ENCODE results near the gene SNX22.

Gene SNX22

DNA sequence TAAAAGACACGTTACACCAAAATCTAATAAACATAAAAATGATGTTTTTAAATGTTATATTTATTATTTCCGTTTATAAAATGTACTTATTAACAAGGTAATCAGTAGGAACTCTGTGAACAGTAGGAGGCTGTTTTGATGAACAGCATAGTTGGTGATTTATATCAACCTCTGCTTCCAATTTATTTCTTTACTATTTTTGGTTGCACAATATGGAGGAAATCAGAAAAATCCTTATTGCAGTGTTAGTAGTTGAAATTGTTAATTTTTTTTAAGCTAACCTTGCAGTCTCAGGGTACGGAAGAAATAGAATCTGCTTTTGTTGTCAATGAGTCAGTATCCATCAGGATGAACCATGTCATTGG is 5.0 kb upstream of the SNX22 start:
- Histone ChIP-seq H3K4me3 (ENCODE audit: low read length in 2 of 2) (no peak overlapping the region), H3K36me3 (ENCODE audit: control insufficient read depth in 2 of 2, insufficient read depth in 2 of 2, low read length in 2 of 2) (peaks cover 11 to 24% of the 10 kb centered on the region in 2 donors), H3K27ac (ENCODE audit: low read length) (no peak overlapping the region), H3K27me3 (ENCODE audit: control insufficient read depth in 1 of 2, insufficient read depth in 2 of 2, low read length in 2 of 2) (peaks cover 5 to 8% of the 10 kb centered on the region in 2 donors), H3K9ac (ENCODE audit: low read length in 2 of 2) (no peak overlapping the region), H3K4me1 (ENCODE audit: control insufficient read depth, insufficient read depth, low read length) (peaks cover under 1% of the 10 kb centered on the region), H3K9me3 (ENCODE audit: control insufficient read depth in 2 of 2, low read length in 2 of 2) (no peaks in the 10 kb centered on the region)

DNA sequence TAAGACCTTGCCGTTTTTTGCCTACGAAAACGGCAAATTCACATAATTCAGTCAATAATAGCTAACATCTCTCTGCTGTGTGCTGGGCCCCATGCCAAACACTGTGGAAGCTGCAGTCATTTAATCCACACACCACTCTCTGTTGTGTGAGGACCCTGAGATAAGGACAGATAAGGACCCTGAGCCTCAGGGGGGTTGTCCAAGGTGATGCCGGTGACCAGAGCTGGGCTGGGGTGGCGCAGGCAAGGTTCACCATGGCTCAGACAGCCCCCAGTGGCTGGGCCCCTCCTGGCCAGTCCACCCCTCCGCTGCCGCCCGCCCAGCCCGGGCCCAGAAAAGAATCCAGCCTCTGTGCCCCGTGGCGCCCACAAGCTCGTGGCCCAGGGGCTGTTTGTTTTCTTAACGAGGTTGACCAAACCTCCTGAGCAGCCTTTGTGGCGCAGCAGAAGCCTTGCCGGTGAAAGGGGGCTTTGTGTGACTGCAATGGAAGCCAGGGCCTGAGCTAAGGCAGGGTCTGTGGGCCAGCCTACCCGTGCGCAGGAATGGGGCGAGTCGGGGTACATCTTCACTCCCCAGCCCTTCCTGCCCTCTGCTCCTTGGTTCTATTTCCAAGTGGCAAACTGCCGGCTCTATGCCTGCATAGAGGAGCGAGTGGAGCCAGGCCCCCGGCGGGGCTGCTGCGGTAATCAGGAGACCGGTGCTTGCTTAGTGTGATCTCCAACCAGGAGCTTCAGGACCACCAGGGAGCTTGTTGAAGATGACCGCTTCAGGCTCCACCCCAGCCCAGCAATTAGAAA is 4.4 kb upstream of the SNX22 start:
- Histone ChIP-seq H3K27ac (ENCODE audit: low read length) (no peak overlapping the region), H3K4me3 (ENCODE audit: low read length in 2 of 2) (no peak overlapping the region), H3K9me3 (ENCODE audit: control insufficient read depth in 2 of 2, low read length in 2 of 2) (no peaks in the 10 kb centered on the region), H3K9ac (ENCODE audit: low read length in 2 of 2) (no peak overlapping the region), H3K36me3 (ENCODE audit: control insufficient read depth in 2 of 2, insufficient read depth in 2 of 2, low read length in 2 of 2) (peaks cover 8 to 20% of the 10 kb centered on the region in 2 donors), H3K27me3 (ENCODE audit: control insufficient read depth in 1 of 2, insufficient read depth in 2 of 2, low read length in 2 of 2) (peaks cover 5 to 14% of the 10 kb centered on the region in 2 donors), H3K4me1 (ENCODE audit: control insufficient read depth, insufficient read depth, low read length) (peaks cover 6% of the 10 kb centered on the region)

DNA sequence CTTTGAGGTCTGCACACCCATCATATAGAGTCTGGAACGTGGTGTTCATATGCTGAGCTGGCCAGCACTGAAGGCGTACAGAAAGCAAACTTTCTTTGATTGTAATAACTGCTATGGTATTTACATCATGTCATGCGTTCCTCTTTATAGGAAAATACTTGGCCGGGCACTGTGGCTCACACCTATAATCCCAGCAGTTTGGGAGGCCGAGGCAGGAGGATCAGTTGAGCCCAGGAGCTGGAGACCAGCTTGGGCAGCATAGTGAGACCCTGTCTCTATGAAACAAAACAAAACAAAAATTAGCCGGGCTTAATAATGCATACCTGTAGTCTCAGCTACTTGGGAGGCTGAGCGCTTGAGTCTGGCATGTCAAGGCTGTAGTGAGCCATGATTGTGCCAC is 3.4 kb upstream of the SNX22 start:
- Histone ChIP-seq H3K9me3 (ENCODE audit: control insufficient read depth in 2 of 2, low read length in 2 of 2) (no peaks in the 10 kb centered on the region), H3K4me1 (ENCODE audit: control insufficient read depth, insufficient read depth, low read length) (peaks cover 15% of the 10 kb centered on the region), H3K4me3 (ENCODE audit: low read length in 2 of 2) (no peak overlapping the region), H3K27ac (ENCODE audit: low read length) (no peak overlapping the region), H3K36me3 (ENCODE audit: control insufficient read depth in 2 of 2, insufficient read depth in 2 of 2, low read length in 2 of 2) (peaks cover 5 to 13% of the 10 kb centered on the region in 2 donors), H3K27me3 (ENCODE audit: control insufficient read depth in 1 of 2, insufficient read depth in 2 of 2, low read length in 2 of 2) (peaks cover 14 to 25% of the 10 kb centered on the region in 2 donors), H3K9ac (ENCODE audit: low read length in 2 of 2) (no peak overlapping the region)

DNA sequence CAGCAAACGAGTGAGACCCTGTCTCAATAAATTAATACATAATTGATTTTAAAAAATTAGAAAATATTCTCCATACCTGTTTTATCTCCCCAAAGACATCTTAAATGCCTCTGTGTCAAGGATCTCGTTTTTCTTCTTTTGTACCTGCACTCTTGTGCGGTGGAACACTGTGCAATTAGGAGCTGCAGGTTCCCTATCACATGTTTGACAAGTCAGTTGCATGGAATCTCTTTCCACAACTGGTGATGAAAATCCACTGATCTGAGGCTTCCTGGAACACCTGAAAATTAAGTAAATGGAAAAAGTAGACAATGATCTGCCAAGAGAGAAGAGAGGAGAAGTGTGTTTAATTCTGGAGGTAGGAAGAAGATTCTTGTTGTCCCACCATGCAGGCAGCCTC is 3.0 kb upstream of the SNX22 start:
- H3K9ac ChIP-seq (ENCODE audit: low read length in 2 of 2) = no peak overlapping the region
- no peaks in the 10 kb centered on the region for H3K9me3 ChIP-seq (ENCODE audit: control insufficient read depth in 2 of 2, low read length in 2 of 2)
- no peak overlapping the region for H3K4me3 ChIP-seq (ENCODE audit: low read length in 2 of 2)
- H3K27me3 ChIP-seq (ENCODE audit: control insufficient read depth in 1 of 2, insufficient read depth in 2 of 2, low read length in 2 of 2) = peaks cover 14 to 26% of the 10 kb centered on the region in 2 donors
- no peak overlapping the region for H3K27ac ChIP-seq (ENCODE audit: low read length)
- H3K36me3 ChIP-seq (ENCODE audit: control insufficient read depth in 2 of 2, insufficient read depth in 2 of 2, low read length in 2 of 2) = peaks cover 1 to 11% of the 10 kb centered on the region in 2 donors
- peaks cover 19% of the 10 kb centered on the region for H3K4me1 ChIP-seq (ENCODE audit: control insufficient read depth, insufficient read depth, low read length)

DNA sequence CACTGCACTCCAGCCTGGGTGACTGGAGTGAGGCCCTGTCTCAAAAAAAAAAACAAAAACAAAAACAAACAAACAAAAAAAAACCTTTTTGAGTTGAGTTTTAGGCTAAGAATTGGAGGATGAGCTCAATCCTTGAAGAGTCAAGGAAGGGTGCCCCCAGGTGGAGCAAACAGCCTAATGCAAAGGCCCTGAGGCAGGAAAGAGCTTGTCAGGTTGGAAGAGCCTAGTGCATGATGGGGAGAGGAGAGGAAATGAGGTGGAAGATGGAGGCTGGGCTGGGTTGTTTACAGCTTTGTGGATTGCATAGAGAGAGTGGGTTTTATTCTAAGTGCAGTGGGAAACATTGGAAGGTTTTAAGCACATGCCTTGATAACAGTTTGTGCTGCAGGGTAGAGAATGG is 2.1 kb upstream of the SNX22 start:
- H3K9ac ChIP-seq (ENCODE audit: low read length in 2 of 2) = no peak overlapping the region
- H3K36me3 ChIP-seq (ENCODE audit: control insufficient read depth in 2 of 2, insufficient read depth in 2 of 2, low read length in 2 of 2) = peaks cover 0 to 8% of the 10 kb centered on the region in 2 donors
- no peak overlapping the region for H3K27ac ChIP-seq (ENCODE audit: low read length)
- no peaks in the 10 kb centered on the region for H3K9me3 ChIP-seq (ENCODE audit: control insufficient read depth in 2 of 2, low read length in 2 of 2)
- H3K4me3 ChIP-seq (ENCODE audit: low read length in 2 of 2) = no peak overlapping the region
- H3K4me1 ChIP-seq (ENCODE audit: control insufficient read depth, insufficient read depth, low read length) = peaks cover 26% of the 10 kb centered on the region
- peaks cover 14 to 26% of the 10 kb centered on the region in 2 donors for H3K27me3 ChIP-seq (ENCODE audit: control insufficient read depth in 1 of 2, insufficient read depth in 2 of 2, low read length in 2 of 2)

DNA sequence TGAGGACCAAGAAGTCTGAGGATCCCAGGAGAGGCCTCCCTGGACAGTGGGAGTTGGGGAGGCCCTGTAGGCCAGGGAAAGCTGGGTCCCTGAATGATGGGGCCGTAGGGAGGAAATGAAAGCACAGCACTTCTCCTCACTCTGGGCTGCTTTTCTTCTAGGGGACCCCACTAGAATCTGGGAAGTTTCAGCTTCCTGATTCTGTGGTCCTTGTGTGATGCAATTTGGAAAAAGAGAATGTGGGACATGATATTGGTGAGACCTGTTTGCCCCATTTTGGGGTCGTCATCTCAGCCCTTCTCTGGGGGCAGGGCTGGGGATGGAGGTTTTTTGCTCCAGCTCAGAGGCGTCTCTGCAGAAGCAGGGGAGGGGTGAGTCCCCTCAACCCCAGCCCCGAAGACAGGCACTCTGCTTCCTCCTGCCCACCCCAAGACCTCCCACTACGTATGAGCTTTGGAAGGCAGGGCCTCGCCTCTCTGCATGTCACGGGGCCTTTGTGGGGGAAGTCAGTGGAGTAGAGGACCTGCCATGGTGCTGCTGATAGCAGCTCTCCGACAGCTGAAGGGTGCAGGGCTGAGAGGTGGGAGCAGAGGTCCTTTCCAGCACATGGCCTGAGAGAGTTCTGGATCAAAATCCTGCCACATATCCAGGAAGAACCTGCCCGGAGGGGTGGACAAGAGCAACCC is 1.5 kb upstream of the SNX22 start:
- Histone ChIP-seq H3K9me3 (ENCODE audit: control insufficient read depth in 2 of 2, low read length in 2 of 2) (no peaks in the 10 kb centered on the region), H3K4me3 (ENCODE audit: low read length in 2 of 2) (no peak overlapping the region), H3K27ac (ENCODE audit: low read length) (no peak overlapping the region), H3K36me3 (ENCODE audit: control insufficient read depth in 2 of 2, insufficient read depth in 2 of 2, low read length in 2 of 2) (peaks cover 0 to 6% of the 10 kb centered on the region in 2 donors), H3K9ac (ENCODE audit: low read length in 2 of 2) (no peak overlapping the region), H3K27me3 (ENCODE audit: control insufficient read depth in 1 of 2, insufficient read depth in 2 of 2, low read length in 2 of 2) (peaks cover 14 to 26% of the 10 kb centered on the region in 2 donors), H3K4me1 (ENCODE audit: control insufficient read depth, insufficient read depth, low read length) (peaks cover 26% of the 10 kb centered on the region)

DNA sequence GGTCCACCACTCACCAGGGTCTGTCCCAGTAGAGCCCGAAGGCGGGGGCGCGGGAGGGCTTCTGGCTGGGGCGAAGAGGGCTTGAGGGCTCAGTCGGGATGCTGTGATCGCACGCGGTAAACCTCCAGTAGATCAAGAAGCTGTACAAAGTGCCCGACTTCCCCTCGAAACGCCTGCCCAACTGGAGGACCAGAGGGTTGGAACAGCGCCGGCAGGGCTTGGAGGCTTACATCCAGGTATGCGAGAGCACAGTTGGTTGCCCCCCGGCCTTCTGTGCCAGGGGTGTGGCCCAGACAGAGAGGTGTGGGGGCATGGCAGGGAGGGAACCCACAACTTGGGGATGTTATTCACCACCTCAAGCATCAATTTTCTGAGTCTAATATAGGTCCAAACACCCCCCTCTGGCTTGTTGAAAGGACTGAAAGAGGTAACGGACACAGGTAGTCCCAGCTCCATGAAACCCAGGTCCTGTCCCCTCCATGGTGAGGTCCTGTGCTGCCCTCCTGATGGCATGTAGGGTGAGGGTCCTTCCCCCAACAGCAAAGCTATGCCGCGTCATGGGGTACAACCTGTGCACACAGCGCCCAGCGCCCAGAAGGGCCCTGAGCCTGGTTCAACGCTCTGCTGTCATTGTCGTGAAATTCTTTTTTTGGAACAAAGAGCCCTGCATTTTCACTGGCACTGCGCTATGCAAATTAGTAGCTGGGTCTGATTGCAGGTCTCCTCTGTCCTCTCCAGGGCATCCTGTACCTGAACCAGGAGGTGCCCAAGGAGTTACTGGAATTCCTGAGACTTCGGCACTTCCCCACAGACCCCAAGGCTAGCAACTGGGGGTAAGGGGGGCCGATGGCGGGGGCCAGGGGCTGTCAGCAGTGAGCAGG is 1.2 kb downstream of the SNX22 start:
- Histone ChIP-seq H3K27ac (ENCODE audit: low read length) (no peak overlapping the region), H3K4me1 (ENCODE audit: control insufficient read depth, insufficient read depth, low read length) (peaks cover 26% of the 10 kb centered on the region), H3K27me3 (ENCODE audit: control insufficient read depth in 1 of 2, insufficient read depth in 2 of 2, low read length in 2 of 2) (peaks cover 14 to 26% of the 10 kb centered on the region in 2 donors), H3K36me3 (ENCODE audit: control insufficient read depth in 2 of 2, insufficient read depth in 2 of 2, low read length in 2 of 2) (peaks cover 22 to 23% of the 10 kb centered on the region in 2 donors), H3K9ac (ENCODE audit: low read length in 2 of 2) (no peak overlapping the region), H3K9me3 (ENCODE audit: control insufficient read depth in 2 of 2, low read length in 2 of 2) (no peaks in the 10 kb centered on the region), H3K4me3 (ENCODE audit: low read length in 2 of 2) (peak overlapping the region in 1 of 2 donors; percentile 59)

GRCh38 chr15:64153480-64154367 is 2.2 kb downstream of the SNX22 start:
- peaks cover 14 to 26% of the 10 kb centered on the region in 2 donors for H3K27me3 ChIP-seq (ENCODE audit: control insufficient read depth in 1 of 2, insufficient read depth in 2 of 2, low read length in 2 of 2)
- no peaks in the 10 kb centered on the region for H3K9me3 ChIP-seq (ENCODE audit: control insufficient read depth in 2 of 2, low read length in 2 of 2)
- peak overlapping the region in 1 of 2 donors; percentile 21 for H3K9ac ChIP-seq (ENCODE audit: low read length in 2 of 2)
- peak overlapping the region; percentile 31 for H3K27ac ChIP-seq (ENCODE audit: low read length)
- H3K4me3 ChIP-seq (ENCODE audit: low read length in 2 of 2) = peak overlapping the region in 1 of 2 donors; percentile 15
- H3K36me3 ChIP-seq (ENCODE audit: control insufficient read depth in 2 of 2, insufficient read depth in 2 of 2, low read length in 2 of 2) = peaks cover 31 to 32% of the 10 kb centered on the region in 2 donors
- H3K4me1 ChIP-seq (ENCODE audit: control insufficient read depth, insufficient read depth, low read length) = peaks cover 30% of the 10 kb centered on the region

GRCh38 chr15:64155802-64156651 is 4.5 kb downstream of the SNX22 start:
- peaks cover 44 to 46% of the 10 kb centered on the region in 2 donors for H3K36me3 ChIP-seq (ENCODE audit: control insufficient read depth in 2 of 2, insufficient read depth in 2 of 2, low read length in 2 of 2)
- H3K27ac ChIP-seq (ENCODE audit: low read length) = no peak overlapping the region

More at GRCh38 chr15:64155802-64156651, 4.5 kb downstream of the SNX22 start:
- H3K9me3 ChIP-seq (ENCODE audit: control insufficient read depth in 2 of 2, low read length in 2 of 2) = no peaks in the 10 kb centered on the region
- H3K4me1 ChIP-seq (ENCODE audit: control insufficient read depth, insufficient read depth, low read length) = peaks cover 36% of the 10 kb centered on the region
- peaks cover 12 to 22% of the 10 kb centered on the region in 2 donors for H3K27me3 ChIP-seq (ENCODE audit: control insufficient read depth in 1 of 2, insufficient read depth in 2 of 2, low read length in 2 of 2)
- H3K9ac ChIP-seq (ENCODE audit: low read length in 2 of 2) = no peak overlapping the region
- no peak overlapping the region for H3K4me3 ChIP-seq (ENCODE audit: low read length in 2 of 2)

All from stomach smooth muscle (tissue), 2 donors.